IPS-18a (cell line): Measurements from ENCODE around the gene PSTPIP2.

ENCODE experiments used
- H3K27ac ChIP-seq: one replicate; pipeline ENCODE4 v1.5.1; 2013; ENCODE audit warnings: low read length
- H3K27me3 ChIP-seq: one replicate; pipeline ENCODE4 v1.6.1; 2013; ENCODE audit warnings: mild to moderate bottlenecking, low read length; ENCODE audit not compliant: control insufficient read depth, insufficient read depth
- H3K36me3 ChIP-seq: one replicate; pipeline ENCODE4 v1.6.1; 2013; ENCODE audit warnings: low read depth, low read length; ENCODE audit not compliant: control insufficient read depth
- H3K4me1 ChIP-seq: one replicate; pipeline ENCODE4 v1.6.1; 2013; ENCODE audit warnings: low read depth, low read length; ENCODE audit not compliant: control insufficient read depth
- H3K4me3 ChIP-seq: one replicate; pipeline ENCODE4 v1.5.1; 2013; ENCODE audit warnings: low read length
- H3K9ac ChIP-seq: one replicate; pipeline ENCODE4 v1.6.1; 2013; ENCODE audit warnings: mild to moderate bottlenecking, low read length, moderate library complexity
- H3K9me3 ChIP-seq: one replicate; pipeline ENCODE4 v1.6.1; 2013; ENCODE audit warnings: low read depth, low read length; ENCODE audit not compliant: control insufficient read depth

PSTPIP2 gene

DNA sequence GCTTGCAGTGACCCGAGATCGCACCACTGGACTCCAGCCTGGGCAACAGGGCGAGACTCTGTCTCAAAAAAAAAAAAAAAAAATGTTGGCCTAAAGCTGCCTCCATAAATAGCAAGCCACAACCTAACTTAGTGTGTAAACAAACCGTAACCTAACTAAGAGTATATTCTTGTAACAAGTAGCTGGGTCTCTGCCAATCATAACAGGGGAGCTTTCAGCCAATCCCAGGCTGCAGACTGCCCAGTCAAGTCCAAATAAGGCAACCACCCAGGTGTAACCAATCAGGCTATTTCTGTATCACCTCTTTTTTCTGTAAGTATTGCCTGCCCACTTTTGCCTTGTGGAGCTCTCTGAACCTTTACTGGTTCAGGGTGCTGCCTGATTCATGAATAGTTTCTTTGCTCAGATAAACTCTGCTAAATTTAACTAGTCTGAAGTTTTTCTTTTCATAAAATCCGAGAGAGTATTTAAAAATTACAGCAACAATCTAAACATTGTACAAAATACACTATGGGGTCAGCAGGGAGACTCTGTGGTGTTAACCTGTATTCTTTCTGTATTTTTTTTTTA is 4.5 kb downstream of the PSTPIP2 start:
- no peaks in the 10 kb centered on the region for H3K4me1 ChIP-seq
- no peaks in the 10 kb centered on the region for H3K9me3 ChIP-seq
- H3K9ac ChIP-seq, result no peak overlapping the region
- H3K27ac ChIP-seq, result no peak overlapping the region
- H3K27me3 ChIP-seq, result peaks cover 23% of the 10 kb centered on the region
- no peaks in the 10 kb centered on the region for H3K36me3 ChIP-seq
- no peak overlapping the region for H3K4me3 ChIP-seq

DNA sequence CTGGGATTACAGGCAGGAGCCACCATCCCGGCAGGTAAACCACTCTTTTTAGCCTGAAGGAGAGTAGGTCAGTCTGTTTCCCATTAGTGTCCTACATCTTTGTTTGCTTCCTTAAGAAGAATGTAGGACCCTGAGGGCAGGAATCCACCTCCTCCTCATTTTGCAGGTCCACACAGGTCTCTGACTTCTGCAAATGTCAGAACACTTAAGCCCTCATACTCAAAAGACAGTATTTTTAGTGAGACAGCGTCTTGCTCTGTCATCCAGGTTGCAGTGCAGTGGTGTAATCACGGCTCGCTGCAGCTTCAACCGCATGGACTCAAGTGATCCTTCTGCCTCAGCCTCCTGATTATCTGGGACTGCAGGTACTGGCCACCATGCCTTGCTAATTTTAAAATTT is 9.3 kb downstream of the PSTPIP2 start:
- Histone ChIP-seq H3K9ac (no peak overlapping the region), H3K27me3 (no peaks in the 10 kb centered on the region), H3K27ac (no peak overlapping the region), H3K4me3 (no peak overlapping the region), H3K4me1 (no peaks in the 10 kb centered on the region), H3K36me3 (no peaks in the 10 kb centered on the region), H3K9me3 (no peaks in the 10 kb centered on the region)

DNA sequence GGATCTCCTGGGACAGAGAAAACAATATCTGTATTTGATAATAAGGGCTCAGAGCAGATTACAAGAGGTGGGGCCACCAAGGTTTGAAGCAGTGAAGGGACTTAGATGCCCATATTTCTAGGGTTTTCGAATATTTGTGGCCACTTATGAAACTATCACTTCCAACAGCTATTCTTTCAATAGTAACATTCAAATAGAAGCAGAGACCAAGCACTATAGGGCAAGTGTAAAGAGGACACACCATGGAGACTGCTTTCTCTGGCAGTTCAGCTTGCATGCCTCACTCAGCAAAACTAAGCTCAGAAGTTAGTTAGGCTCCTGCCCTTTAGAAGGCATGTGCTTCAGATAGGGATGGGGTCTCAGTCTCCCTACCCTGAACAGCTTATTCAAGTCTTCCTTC is 10.3 kb downstream of the PSTPIP2 start:
- Histone ChIP-seq H3K9me3 (no peaks in the 10 kb centered on the region), H3K4me1 (no peaks in the 10 kb centered on the region), H3K9ac (no peak overlapping the region), H3K27ac (no peak overlapping the region), H3K4me3 (no peak overlapping the region), H3K36me3 (no peaks in the 10 kb centered on the region), H3K27me3 (no peaks in the 10 kb centered on the region)

GRCh38 chr18:46061387-46061786 is 10.7 kb downstream of the PSTPIP2 start:
- Histone ChIP-seq H3K9me3 (no peaks in the 10 kb centered on the region), H3K4me1 (no peaks in the 10 kb centered on the region), H3K36me3 (no peaks in the 10 kb centered on the region), H3K4me3 (no peak overlapping the region), H3K9ac (no peak overlapping the region), H3K27me3 (no peaks in the 10 kb centered on the region), H3K27ac (no peak overlapping the region)

- no peak overlapping the region for H3K4me3 ChIP-seq
- no peaks in the 10 kb centered on the region for H3K9me3 ChIP-seq
- no peaks in the 10 kb centered on the region for H3K27me3 ChIP-seq
- H3K9ac ChIP-seq, result no peak overlapping the region
- no peaks in the 10 kb centered on the region for H3K4me1 ChIP-seq
- H3K27ac ChIP-seq, result no peak overlapping the region
- H3K36me3 ChIP-seq, result no peaks in the 10 kb centered on the region
Observed at GRCh38 chr18:46060359-46060841, 11.7 kb downstream of the PSTPIP2 start.

DNA sequence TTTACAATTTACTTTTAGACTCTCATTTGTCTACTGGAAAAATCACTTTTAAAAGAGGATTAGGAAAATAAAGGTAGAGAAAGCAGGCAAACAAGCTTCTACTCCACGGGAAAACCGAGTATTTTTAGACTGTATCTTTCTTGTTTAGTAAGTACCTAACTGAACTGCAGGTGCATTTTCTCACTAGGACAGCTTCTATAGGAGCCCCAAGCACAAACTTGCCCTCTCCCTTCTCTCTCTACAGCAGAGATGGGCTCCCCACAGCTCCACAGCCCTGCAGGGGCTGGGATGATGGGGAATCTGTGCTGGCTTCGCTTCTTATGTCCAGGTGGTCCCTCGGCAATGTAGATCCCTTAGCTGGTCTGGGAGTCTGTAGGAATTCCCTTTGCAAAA is 16.2 kb downstream of the PSTPIP2 start:
- Histone ChIP-seq H3K27ac (no peak overlapping the region), H3K36me3 (no peaks in the 10 kb centered on the region), H3K27me3 (no peaks in the 10 kb centered on the region), H3K4me3 (no peak overlapping the region), H3K9me3 (no peaks in the 10 kb centered on the region), H3K4me1 (no peaks in the 10 kb centered on the region), H3K9ac (no peak overlapping the region)

GRCh38 chr18:46054956-46055837 is 16.9 kb downstream of the PSTPIP2 start:
- Histone ChIP-seq H3K4me3 (no peak overlapping the region), H3K9ac (no peak overlapping the region), H3K27ac (no peak overlapping the region)

GRCh38 chr18:46053368-46054095 is 18.5 kb downstream of the PSTPIP2 start:
- Histone ChIP-seq H3K4me3 (no peak overlapping the region), H3K9ac (no peak overlapping the region), H3K36me3 (no peaks in the 10 kb centered on the region), H3K4me1 (no peaks in the 10 kb centered on the region), H3K9me3 (no peaks in the 10 kb centered on the region), H3K27me3 (no peaks in the 10 kb centered on the region), H3K27ac (no peak overlapping the region)

More at GRCh38 chr18:46054956-46055837, 16.9 kb downstream of the PSTPIP2 start:
- no peaks in the 10 kb centered on the region for H3K9me3 ChIP-seq
- no peaks in the 10 kb centered on the region for H3K27me3 ChIP-seq
- no peaks in the 10 kb centered on the region for H3K36me3 ChIP-seq
- no peaks in the 10 kb centered on the region for H3K4me1 ChIP-seq

DNA sequence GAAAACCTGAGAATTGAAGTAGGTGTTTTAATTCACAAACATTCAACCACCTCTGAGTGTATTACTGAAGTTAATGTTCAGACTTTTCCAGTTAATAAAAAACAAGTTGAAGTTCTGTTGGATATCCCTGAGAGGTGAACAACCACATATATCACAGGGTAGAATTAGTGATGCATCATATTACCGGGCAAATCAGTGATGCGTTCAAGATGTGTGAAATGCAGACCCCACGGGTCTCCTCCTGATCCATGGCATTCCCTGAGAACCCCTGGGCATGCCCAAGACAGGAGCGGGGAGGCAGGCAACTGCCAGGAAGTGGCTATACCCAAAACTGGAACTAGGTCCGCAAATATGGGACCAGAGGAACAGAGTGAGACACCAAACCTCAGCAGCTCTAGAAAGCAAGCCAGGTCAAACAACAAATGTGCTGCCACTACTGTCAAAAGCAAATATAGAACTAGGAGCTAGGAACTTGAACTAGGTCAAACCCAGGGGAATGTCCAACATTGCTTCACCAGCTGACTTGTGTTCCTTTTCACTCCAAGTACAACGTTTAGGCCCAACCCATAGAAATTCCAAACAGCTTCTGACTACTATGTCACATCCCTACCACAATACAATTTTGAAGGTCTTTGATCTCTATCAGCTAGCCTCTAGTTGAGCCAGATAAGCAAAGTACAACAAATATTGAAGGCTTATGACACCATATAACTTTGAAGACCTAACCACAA is 20.2 kb downstream of the PSTPIP2 start:
- H3K4me1 ChIP-seq, result no peaks in the 10 kb centered on the region
- no peaks in the 10 kb centered on the region for H3K27me3 ChIP-seq
- no peaks in the 10 kb centered on the region for H3K36me3 ChIP-seq
- no peak overlapping the region for H3K27ac ChIP-seq
- H3K9me3 ChIP-seq, result no peaks in the 10 kb centered on the region
- no peak overlapping the region for H3K4me3 ChIP-seq
- H3K9ac ChIP-seq, result no peak overlapping the region

DNA sequence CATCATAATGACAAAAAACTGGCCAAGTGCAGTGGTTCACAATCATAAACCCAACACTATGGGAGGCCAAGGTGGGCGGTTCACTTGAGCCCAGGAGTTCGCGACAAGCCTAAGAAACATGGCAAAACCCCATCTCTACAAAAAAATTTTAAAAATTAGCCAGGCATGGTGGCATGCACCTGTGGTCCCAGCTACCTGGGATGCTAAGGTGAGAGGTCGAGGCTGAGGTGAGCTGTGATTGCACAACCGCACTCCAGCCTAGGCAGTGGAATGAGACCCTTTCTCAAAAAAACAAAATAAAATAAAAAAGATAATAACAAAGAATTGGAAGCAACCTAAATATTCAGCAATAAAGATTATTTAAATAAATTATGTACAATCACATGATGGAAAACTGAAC is 21.8 kb downstream of the PSTPIP2 start:
- Histone ChIP-seq H3K36me3 (no peaks in the 10 kb centered on the region), H3K4me1 (no peaks in the 10 kb centered on the region), H3K27ac (no peak overlapping the region), H3K27me3 (no peaks in the 10 kb centered on the region), H3K9ac (no peak overlapping the region), H3K9me3 (no peaks in the 10 kb centered on the region), H3K4me3 (no peak overlapping the region)

DNA sequence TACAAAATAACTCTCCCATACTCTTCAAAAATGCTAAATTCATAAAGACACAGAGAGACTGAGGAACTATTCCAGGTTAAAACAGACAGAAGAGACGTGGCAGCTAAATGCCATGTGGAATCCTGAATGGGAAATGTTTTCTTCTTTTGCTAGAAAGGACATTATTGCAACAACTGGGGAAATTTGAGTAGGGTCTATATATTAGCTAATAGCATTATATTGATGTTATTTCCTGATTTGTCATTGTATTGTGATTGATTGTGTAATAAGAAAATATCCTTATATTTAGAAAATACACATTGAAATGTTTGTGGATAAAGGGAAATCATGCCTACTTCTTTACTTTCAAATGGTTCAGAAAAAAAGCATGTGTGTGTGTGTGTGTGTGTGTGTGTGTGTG is 23.4 kb downstream of the PSTPIP2 start:
- no peak overlapping the region for H3K4me3 ChIP-seq
- no peaks in the 10 kb centered on the region for H3K4me1 ChIP-seq
- no peak overlapping the region for H3K9ac ChIP-seq
- H3K27ac ChIP-seq, result no peak overlapping the region
- no peaks in the 10 kb centered on the region for H3K27me3 ChIP-seq
- no peaks in the 10 kb centered on the region for H3K36me3 ChIP-seq
- H3K9me3 ChIP-seq, result no peaks in the 10 kb centered on the region
